NCI-H226 (cell line): ENCODE data around the gene USF2.
"Not testable (repeated sequence)": the region's sequence is repeated elsewhere in the genome, so short reads cannot be mapped to it uniquely, and the experiment has no call there.

Source experiments
- DNase-seq: peaks from one replicate; pipeline ENCODE4 v3.0.0-alpha.2; 2015

The USF2 gene

DNA sequence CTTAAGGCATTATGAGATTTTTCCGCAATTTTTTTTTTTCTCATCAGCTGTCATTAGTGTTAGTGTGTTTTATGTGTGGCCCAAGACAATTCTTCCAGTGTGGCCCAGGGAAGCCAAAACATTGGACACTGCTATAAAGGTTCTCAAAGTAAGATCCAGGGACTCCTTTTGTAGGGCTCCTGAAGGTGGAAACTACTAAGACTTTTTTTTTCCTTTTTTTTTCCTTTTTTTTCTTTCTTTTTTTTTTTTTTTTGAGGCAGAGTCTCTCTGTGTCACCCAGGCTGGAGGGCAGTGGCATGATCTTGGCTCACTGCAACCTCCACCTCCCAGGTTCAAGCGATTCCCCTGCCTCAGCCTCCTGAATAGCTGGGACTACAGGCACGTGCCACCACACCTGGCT is 16.7 kb downstream of the USF2 start:
- not testable (repeated sequence) for DNase-seq

DNA sequence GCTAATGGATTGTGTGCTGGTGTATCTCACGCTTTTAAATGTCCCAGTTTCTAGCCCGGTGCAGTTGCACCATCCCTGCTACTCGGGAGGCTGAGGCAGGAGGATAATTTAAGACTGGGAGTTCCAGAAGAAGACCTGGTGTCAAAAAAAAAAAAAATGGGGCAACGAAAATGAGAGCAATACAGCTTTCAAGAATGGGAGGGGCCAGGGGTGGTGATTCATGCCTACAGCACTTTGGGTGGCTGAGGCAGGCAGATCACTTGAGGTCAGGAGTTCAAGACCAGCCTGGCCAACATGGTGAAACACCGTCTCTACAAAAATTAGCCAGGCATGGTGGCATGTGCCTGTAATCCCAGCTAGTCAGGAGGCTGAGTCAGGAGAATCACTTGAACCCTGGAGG is 17.3 kb downstream of the USF2 start:
- DNase-seq, result not testable (repeated sequence)

DNA sequence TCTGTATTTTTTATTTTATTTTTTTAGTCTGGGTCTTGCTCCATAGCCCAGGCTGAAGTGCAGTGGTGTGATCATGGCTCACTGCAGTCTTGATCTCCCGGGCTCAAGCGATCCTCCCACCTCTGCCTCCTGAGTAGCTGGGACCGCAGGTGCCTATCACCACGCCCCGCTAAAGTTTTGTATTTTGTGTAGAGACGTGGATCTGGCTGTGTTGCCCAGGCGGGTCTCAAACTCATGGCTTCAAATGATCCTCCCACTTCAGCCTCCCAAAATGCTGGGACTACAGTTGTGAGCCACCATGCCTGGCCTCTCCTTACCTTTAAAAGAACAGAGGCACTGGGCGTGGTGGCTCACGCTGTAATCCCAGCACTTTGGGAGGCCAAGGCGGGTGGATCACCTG is 19.0 kb downstream of the USF2 start:
- DNase-seq, result no peak

DNA sequence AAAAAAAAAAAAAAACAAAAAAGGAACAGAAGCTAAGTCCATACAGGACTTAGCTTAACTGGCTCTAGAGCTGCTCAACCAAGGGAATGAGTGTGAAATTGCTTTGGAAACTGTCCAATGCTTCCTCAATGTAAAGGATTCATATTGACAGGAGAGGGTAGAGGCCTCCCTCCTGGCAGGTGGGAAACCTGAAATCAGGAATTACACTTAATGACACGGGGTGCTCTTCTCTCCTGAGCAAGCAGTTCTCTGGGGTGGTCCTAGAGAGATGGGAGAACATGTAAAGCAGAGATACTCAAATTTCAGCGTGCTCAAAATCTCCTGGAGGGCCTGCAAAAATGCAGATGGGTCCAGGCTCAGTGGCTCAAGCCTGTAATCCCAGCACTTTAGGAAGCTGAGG is 19.6 kb downstream of the USF2 start:
- no peak for DNase-seq

DNA sequence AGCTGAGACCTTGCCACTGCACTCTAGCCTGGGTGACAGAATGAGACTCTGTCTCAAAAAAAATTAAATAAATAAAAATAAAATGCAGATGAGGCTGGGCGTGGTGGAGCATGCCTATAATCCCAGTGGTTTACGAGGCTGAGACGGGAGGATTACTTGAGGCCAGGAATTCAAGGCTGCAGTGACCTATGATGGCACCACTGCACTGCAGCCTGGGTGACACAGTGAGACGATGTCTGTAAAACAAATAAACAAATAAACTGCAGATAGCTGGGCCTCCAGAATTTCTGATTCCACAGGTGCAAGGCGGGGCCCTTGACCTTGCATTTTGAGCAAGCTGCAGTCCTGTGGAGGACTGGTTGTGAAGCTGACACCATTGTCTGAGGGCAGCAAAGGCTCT is 20.1 kb downstream of the USF2 start:
- DNase-seq, result no peak

DNA sequence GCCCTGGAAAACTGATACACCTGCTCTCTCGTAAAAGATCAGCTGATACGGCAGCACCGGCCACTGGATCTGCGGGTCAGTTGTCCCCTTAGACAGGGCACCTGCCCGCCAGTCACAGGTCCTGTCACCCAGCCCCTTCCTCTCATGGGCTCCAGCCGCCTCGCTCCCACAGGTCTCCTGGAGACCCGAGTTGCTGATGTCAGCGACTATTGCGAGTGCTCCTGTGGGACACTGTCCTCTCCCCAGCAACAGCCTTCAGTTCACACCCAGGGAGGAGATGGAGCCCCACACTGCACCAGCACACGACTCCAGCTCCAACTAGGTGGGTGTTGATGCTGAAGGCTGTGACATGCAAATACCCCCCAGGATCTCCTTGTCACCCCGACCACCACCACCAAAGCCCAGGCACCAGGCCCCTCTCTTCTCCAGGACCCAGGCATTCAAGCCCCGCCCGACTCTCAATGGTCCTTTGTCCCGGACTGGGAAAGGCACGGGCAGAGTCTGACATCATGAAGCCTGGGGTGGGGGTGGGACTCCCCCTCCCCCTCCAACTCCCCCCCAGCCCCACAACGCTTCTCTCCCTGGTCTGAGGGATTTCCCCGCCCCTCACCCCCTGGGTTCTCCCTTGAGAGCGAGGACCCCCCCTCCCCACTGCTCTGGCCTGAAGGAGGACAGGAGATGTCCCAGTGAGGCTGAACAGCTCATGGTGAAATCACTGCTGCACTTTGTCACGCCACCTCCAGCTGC is 21.8 kb downstream of the USF2 start:
- DNase-seq, result no peak

DNA sequence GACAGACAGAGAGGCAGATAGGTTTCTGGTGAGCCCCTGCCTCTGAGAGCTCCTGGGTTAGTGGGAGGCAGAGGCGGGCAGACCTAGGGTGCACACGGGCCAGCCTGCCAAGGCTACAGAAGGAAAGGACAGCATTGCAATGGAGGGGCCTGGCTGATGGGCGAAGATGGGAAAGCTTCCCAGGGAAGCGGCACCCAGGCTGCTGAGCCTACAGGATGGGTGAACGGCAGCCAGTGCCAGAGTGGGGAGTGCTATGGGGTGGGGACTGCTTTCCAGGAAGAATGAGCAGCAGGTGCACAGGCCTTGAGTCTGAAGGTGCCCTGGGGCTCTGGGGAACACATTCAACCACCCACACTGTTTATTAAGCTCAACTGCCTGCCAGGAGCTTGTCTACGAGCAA is 22.5 kb downstream of the USF2 start:
- no peak for DNase-seq

DNA sequence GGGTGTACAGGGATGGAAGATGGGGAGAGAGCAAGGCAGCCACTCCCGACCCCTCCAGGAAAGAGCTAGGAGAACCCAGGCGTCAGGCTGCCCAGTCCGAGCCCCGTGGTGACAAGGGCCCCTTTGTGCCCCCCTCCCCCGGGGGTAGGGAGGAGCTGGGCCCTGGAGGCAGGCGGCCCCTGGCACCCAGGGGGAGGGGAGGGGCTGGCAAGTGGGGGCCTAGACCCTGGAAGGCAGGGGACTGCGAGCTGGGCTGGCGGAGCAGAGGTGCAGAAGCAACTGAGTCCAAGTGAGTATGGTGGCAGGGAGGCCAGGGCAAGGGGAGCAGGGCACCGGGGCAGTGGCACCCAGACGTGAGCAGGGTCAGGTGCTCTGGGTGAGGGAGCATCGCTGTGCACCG is 23.2 kb downstream of the USF2 start, which contains the start of gene MAG:
Gene MAG (plus strand): TSS at position 246 of the 400 bp plus-strand sequence. CDS start 3,248 bp downstream, outside the sequence.
- DNase-seq, result no peak

DNA sequence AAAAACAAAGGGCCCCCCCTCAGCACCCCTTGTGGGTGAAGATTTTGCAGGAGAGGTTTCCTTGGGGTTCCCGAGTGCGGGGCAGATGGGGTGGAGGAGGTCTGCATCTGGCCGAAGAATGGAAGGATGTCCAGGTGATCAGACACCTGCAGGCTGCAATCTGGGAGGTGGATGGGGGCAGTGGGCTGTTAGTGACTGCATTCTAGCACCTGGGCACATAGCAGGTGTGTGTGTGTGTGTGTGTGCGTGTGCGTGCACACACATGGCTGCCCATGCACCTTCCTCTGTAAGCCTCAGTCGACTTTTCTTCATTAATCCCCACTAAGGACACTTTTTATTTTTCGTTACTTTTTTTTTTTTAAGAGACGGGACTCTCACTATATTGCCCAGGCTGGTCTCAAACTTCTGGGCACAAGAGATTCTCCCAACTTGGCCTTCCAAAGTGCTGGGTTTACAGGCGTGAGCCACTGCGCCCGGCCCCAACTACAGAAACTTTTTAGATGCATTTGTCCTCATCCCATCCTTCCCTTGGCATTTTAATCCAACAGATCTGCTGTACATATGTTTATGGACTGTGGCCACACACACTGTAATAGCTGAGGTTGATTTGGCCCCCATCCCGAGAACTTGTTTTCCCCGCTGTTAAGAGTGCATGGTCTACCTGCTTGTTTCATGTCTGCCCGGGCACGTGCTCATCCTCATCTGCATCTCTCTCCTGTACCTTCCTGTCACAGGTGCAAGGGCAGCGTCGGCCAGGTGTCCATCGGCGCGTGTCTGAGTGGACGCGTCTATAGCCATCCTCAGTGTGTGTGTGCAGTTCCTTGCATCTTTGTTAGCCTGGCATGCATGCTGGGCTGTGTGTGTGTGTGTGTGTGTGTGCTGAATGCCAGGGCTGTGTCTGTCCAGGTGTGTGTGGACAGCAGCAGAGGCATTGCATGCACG is 23.9 kb downstream of the USF2 start:
- no peak for DNase-seq

DNA sequence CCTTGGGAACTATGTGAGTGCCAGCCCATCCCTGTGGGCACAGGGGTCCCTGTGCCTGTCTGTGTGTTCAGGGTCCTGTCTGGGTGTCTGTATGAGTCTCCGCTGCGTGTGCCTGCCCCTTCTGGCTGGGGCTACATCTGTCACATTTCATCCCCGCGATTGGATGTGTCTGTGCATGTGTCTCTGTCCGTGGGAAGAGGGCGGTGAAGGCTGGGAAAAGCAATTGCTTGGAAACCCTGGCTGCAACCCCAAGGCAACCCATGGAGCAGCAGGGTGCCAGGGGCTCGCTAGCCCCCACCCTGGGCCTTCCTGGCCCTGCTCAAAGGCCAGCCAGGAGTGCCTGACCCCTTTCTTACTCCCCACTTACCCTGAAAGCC is 24.6 kb downstream of the USF2 start:
- no peak for DNase-seq

DNA sequence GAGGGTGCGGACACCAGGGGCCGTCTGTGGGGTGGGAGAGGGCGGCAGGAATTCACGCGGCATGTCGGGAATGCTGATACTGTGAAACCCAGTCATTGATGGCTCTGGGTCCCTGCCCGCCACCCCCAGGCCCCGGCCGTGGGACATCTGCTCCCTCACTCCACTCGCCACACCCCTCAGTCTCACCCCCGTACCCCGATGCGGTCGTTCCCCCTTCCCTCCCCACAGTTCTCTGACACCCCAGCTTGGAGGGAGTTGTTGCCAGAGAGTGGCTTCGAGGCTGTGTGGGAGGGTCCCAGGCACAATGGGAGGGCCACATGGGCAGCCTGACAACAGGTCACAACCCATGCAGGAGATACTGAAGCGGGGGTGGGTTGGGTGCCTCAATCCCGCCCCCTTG is 25.0 kb downstream of the USF2 start:
- no peak for DNase-seq

DNA sequence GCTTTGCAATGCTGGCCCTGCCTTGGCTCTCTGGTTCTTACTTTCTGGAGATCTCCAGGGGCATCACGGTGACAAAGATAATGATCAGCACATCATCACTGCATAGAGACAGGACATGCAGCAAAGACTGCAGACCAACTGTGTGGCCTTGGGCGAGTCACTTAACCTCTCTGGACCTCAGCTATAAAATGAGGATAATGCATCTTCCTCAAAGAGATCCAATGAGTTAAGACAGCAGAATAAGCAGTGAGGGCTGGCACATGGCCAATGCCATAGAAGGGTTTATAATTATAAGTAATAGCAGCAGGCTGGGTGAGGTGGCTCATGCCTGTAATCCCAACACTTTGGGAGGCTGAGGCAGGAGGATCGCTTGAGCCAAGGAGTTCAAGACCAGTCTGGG is 25.6 kb downstream of the USF2 start:
- no peak for DNase-seq

DNA sequence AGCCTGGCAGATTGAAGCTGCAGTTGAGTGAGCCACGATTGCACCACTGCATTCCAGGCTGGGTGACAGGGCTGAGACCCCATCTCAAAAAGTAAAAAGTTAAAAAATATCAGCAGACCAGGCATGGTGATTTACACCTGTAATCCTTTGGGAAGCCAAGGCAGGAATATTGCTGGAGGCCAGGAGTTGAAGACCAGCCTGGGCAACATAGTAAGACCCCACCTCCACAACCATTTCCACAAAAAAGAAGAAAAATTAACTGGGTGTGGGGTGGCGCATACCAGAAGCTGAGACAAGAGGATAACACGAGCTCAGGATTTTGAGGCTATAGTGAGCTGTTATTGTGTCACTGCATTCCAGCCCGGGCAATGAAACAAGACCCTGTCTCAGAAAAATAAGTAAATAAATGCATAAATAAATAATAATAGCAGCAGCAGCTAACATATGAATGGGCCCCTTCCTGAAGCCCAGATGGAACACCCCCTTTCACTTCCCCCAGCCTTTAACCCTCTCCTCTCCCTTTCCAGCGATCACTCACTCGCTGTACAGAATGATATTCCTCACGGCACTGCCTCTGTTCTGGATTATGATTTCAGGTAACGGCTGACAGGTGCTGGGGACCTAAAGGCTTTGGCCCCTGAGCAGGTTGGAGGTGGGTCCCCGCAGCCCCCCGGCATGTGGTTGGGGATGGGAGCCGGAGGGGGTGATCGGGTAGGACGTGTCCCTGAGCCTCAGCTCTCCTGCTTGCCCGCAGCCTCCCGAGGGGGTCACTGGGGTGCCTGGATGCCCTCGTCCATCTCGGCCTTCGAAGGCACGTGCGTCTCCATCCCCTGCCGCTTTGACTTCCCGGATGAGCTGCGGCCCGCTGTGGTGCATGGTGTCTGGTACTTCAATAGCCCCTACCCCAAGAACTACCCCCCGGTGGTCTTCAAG is 26.4 kb downstream of the USF2 start:
- no peak for DNase-seq

DNA sequence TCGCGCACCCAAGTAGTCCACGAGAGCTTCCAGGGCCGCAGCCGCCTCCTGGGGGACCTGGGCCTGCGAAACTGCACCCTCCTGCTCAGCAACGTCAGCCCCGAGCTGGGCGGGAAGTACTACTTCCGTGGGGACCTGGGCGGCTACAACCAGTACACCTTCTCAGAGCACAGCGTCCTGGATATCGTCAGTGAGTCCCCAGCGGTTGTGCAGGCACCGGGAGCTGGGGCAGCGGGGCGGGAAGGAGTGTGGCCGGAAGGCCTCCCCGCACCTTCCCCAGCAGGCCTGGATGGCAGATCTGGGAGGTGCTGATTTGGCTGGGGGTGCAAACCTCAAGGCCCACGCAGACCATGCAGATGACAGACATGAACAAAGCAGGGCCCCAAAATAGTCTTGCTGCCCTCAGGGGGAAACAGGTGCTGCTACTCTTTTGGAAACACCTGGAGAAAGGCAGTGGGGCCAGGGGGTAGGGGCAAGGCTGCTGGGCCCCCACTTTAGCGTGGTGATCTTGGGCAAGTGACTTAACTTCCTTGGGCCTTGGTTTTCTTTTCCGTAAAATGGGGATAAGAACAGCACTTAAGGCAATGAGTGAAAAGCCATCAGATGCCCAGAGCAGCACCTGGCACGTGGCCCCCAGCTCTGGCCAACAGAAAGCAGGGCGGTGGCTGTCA is 27.2 kb downstream of the USF2 start:
- no peak for DNase-seq

DNA sequence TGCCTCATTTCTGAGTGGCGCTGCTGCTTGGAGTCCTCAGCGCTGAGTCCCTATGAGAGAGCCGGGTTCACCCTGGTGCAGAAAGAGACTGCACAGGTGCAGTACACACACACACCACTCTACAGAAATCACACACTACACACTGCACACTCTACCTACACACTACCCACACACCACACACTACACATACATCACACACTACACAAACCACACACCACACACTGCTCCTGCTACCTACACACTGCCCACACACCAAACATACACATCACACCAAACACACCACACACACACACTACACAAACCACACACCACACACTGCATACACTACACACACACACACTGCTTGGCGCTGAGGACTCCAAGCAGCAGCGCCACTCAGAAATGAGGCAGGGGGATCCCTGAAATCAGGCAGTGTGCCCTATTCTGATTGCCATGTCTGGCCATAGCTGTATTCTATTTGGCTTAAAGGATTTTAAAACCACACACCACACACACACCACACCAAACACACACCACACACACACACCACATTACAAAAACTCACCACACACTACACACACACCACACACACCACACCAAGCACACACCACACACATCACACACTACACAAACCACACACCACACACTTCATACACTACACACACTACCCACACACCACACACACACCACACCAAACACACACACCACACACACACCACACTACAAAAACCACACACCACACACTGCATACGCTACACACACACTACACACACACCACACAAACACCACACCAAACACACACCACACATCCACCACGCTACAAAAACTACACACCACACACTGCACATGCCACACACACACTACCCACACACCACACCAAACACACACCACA is 28.1 kb downstream of the USF2 start:
- DNase-seq, result no peak

DNA sequence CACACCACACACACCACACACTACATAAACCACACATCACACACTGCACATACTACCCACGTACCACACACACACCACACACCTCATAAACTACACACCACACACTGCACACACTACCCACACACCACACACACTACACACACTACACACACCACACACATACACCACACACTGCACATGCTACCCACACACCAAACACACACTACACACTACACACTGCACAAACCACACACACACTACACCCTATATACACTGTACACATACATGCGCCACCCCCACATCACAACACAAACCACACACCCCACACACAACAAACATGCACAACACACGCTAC is 28.7 kb downstream of the USF2 start:
- no peak for DNase-seq

DNA sequence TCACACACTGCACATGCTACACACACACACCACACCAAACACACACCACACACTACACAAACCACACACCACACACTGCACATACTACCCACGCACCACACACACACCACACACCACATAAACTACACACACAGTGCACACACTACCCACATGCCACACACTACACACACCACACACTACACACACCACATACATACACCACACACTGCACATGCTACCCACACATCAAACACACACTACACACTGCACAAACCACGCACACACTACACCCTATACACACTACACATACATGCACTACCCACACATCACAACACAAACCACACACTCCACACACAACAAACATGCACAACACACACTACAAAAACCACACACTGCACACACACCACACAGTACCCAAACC is 29.2 kb downstream of the USF2 start:
- no peak for DNase-seq

DNA sequence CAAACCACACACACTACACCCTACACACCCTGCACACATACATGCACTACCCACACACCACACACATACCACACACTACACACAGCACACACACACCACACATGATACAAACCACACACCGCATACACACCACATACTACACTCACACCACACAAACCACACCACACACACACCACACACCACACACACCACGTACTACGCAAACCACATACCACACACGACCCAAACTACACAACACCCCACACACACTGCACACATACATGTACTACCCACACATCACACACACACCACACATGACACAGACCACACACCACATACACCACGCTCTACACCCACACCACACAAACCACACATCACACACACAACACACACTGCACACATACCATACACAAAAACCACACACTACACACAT is 29.8 kb downstream of the USF2 start:
- DNase-seq, result no peak

DNA sequence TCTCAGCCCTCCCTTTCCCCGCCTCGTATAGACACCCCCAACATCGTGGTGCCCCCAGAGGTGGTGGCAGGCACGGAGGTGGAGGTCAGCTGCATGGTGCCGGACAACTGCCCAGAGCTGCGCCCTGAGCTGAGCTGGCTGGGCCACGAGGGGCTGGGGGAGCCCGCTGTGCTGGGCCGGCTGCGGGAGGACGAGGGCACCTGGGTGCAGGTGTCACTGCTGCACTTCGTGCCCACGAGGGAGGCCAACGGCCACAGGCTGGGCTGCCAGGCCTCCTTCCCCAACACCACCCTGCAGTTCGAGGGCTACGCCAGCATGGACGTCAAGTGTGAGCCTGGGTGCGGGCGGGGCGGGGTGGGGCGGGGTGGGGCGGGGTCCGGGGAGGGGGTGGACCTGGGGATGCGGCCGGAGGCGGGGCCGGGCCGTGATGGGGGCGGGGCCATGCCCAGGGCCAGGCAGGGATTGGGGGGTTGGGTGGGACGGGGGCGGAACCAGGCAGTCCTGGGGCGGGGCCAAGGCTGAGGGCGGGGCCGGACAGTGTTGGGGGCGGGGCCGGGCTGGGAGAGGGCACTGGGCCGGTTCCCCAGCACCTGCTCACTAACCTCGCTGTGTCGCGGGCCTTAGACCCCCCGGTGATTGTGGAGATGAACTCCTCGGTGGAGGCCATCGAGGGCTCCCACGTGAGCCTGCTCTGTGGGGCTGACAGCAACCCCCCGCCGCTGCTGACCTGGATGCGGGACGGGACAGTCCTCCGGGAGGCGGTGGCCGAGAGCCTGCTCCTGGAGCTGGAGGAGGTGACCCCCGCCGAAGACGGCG is 31.0 kb downstream of the USF2 start:
- DNase-seq, result no peak

DNA sequence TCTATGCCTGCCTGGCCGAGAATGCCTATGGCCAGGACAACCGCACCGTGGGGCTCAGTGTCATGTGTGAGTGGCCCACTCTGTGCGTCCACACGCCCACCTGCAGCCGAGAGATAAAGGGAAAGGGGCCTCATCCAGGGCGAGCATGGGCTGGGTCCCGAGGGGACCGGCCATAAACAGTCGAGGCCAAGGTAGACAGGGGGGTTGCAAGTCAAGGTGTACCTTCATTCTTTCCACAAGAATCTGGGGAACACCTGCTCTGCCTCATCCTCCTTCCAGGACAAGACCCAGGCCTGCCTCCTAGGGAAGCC is 31.5 kb downstream of the USF2 start:
- DNase-seq, result no peak

DNA sequence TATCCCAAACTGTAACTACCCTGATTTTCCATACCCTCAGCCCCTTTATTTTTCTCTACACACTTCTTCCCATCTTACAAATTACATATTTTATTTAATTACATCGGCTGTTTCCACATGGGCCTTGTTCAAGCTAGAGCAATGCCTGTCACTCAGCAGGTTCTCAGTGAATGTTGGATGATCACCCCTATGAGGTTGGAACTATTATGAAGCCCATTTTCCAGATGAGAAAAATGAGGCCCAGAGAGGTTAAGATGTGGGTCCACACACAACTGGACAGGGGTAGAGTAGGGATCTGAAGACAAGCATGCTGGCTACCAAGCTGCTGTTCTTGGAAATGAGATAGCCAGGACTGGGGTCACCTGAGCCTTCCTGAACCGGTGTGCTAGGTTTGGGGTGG is 33.2 kb downstream of the USF2 start:
- DNase-seq, result no peak
